Inflammatory macrophage treated with lipopolysaccharide for 4 hours (primary cell): ENCODE measurements around the gene ZNF90.
"Not testable (repeated sequence)": the region's sequence is repeated elsewhere in the genome, so short reads cannot be mapped to it uniquely, and the experiment has no call there.

ENCODE experiments used
- DNase-seq: peaks from one replicate; pipeline ENCODE4 v3.0.0-alpha.2; 2020

The ZNF90 gene

DNA sequence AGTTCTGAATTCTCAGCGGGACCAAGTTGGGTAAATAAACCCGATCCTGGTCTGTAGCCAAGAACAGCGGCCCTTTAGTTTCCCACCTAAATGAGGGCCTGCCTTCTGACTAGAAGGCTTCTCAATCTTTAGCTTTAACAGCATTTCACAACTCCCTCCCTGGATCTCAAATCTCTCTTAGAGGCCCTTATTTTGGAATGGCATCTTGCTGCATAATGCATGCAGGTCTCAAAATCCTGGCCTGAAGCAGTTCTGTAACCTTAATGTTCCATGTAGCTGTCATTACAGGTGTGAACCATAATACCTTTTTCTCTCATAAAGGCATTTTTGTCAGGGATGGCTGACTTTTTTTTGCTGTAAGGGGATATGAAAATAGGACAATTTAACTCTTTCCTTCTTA is 29.5 kb downstream of the ZNF90 start:
- no peak for DNase-seq

DNA sequence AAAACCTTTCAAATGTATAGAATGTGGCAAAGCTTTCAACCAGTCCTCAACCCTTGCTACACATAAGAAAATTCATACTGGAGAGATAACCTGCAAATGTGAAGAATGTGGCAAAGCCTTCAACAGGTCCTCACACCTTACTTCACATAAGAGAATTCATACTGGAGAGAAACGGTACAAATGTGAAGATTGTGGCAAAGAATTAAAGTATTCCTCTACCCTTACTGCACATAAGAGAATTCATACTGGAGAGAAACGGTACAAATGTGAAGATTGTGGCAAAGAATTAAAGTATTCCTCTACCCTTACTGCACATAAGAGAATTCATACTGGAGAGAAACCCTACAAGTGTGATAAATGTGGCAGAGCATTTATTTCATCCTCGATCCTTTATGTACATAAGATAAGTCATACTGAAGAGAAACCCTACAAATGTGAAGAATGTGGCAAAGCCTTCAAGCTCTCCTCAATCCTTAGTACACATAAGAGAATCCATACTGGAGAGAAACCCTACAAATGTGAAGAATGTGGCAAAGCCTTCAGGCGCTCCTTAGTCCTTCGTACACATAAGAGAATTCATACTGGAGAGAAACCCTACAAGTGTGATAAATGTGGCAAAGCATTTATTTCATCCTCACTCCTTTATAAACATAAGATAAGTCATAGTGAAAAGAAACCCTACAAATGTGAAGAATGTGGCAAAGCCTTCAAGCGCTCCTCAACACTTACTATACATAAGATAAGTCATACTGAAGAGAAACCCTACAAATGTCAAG is 40.5 kb downstream of the ZNF90 start:
- DNase-seq: not testable (repeated sequence)

DNA sequence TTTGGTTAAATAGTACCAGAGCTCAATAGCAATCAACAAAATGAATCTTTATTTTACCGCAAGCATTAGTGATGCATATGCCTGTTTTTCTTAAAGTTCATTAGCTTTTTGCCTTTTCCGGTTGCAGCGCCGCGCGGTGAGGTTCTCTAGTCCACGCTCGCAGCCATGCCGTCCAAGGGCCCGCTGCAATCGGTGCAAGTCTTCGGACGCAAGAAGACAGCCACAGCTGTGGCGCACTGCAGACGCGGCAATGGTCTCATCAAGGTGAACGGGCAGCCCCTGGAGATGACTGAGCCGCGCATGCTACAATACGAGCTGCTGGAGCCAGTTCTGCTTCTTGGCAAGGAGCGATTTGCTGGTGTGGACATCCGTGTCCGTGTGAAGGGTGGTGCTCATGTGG is 47.1 kb downstream of the ZNF90 start:
- no peak for DNase-seq

DNA sequence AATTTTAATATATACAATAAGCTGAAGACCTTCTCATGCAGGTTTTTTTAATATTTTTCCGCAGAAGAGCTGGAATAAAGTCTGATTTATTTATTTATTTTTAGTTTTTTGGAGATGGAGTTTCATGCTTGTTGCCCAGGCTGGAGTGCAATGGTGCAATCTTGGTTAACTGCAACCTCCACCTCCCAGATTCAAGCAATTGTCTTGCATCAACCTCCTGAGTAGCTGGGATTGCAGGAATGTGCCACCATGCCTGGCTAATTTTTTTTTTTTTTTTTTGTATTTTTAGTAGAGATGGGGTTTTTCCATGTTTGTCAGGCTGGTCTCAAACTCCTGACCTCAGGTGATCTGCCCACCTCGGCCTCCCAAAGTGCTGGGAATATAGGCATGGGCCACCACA is 55.1 kb downstream of the ZNF90 start:
- DNase-seq: not testable (repeated sequence)

DNA sequence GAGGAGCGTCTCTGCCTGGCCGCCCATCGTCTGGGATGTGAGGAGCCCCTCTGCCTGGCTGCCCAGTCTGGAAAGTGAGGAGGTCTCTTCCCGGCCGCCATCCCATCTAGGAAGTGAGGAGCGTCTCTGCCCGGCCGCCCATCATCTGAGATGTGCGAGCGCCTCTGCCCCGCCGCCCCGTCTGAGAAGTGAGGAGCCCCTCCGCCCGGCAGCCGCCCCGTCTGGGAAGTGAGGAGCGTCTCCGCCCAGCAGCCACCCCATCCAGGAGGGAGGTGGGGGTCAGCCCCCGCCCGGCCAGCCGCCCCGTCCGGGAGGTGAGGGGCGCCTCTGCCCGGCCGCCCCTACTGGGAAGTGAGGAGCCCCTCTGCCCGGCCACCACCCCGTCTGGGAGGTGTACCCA is 59.9 kb downstream of the ZNF90 start:
- not testable (repeated sequence) for DNase-seq

DNA sequence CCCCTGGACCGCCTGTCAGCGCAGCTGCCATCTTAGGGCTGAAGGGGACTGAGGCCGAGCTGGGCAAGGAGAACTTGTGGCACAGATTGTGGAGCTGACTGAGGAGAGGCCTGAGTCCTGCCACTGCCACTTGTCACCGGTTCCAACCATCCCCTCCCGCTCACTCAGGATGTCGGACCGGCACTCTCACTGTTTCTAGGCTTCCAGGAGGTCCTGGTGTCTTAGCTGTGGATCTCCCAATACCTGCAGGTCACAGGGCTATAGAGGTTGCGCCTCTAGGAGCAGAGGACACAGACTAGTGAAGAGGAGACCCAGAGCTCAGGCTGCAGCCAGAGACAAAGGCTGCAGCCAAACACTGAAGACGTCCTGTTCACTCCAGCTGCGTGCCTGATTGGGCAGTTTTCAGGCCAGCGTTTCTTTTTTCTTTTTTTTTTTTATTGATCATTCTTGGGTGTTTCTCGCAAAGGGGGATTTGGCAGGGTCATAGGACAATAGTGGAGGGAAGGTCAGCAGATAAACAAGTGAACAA is 73.9 kb downstream of the ZNF90 start:
- no peak for DNase-seq

DNA sequence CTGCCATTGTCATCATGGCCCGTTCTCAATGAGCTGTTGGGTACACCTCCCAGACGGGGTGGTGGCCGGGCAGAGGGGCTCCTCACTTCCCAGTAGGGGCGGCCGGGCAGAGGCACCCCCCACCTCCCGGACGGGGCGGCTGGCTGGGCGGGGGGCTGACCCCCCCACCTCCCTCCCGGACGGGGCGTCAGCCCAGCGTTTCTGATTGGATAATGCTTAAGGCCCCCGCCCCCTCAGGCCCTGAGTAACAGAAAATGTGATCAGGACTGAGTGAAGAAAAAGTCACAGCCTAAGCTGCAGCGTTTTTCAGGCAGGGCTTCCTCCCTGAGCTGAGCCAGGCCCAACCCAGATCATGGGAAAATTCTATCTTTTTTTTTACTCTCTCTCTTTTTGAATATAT is 74.7 kb downstream of the ZNF90 start:
- DNase-seq: not testable (repeated sequence)

DNA sequence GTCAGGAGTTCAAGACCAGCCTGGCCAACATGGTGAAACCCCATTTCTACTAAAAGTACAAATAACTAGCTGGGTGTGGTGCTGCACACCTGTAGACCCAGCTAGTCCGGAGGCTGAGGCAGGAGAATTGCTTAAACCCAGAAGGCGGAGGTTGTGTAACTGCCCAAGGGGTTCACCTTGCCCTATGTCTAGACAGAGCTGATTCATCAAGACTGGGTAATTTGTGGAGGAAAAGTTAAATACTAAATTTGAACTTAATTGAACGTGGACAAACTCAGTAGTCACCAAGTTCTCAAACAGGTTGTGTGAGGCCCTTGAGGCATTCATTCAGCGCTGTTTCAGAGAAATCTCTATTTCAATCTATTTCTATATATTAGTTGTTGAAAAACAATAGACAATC is 75.5 kb downstream of the ZNF90 start:
- no peak for DNase-seq

DNA sequence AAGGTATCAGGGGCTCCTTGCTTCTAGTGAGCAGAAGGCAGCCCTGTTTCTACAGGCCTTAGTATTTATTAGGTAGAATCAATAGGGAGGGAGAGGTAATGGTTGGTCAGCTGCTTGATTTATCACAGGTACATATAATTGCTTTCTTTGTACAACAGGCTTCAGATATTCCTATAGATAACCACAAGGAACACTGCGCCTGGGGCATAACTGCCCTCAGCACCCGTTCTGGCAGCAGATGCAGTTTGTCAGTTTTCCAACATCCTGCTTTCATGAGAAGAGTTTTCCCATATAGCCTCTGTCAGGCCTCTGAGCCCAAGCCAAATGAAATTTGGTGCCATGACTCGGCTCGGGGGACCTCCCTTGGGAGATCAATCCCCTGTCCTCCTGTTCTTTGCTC is 76.8 kb downstream of the ZNF90 start:
- no peak for DNase-seq

DNA sequence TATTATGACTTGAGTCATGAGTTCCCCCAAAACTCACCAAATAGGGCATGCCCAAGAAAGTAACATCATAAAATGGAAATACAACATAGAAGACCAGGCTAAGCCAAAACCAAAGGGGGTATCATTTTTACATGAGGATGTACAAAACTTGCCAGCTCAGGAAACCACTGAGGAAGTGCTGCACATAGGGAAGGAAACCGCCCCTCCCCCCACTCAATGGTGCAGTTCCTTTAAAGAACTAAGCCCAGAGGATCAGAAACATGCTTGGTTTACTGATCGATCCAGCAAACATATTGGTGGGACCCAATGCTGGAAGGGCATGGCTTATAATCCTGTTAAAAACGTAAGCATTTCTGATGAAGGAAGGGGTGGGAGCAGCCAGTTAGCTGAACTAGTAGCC is 85.0 kb downstream of the ZNF90 start:
- DNase-seq: no peak

DNA sequence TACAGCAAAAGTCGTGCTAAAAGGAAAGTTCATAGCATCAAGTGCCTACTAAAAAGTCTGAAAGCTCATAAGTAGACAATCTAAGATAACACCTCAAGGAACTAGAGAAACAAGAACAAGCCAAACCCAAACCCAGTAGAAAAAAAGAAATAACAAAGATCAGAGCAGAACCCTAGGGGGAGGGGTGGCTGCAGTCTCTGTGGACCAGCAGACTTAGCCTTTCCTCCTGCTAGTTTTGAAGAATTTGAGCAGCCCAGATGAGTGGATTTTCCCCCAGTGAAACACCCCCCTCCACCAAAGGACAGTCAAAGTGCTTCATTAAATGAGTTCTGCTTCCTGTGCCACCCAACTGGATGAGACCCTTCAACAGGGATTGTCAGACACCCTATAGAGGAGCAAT is 86.7 kb downstream of the ZNF90 start:
- no peak for DNase-seq

DNA sequence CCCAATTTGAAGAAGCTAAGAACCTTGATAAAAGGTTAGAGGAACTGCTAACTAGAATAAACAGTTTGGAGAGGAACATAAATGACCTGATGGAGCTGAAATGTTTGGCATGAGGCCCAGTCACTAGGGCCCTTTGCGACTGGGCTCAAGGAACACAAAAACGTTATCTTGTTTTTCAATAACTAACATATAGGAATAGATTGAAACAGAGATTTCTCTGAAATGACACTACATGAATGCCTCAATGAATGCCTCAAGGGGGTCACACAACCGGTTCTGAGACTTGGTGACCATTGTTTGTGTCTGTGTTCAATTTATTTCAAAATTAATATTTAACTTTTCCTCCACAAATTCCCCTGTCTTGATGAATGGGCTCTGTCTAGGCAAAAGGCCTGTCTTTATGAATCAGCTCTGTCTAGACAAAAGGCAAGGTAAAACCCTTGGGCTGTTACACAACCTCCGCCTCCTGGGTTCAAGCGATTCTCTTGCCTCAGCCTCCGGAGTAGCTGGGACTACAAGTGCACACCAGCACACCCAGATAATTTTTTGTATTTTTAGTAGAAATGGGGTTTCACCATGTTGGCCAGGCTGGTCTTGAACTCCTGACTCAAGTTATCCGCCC is 88.3 kb downstream of the ZNF90 start:
- no peak for DNase-seq

DNA sequence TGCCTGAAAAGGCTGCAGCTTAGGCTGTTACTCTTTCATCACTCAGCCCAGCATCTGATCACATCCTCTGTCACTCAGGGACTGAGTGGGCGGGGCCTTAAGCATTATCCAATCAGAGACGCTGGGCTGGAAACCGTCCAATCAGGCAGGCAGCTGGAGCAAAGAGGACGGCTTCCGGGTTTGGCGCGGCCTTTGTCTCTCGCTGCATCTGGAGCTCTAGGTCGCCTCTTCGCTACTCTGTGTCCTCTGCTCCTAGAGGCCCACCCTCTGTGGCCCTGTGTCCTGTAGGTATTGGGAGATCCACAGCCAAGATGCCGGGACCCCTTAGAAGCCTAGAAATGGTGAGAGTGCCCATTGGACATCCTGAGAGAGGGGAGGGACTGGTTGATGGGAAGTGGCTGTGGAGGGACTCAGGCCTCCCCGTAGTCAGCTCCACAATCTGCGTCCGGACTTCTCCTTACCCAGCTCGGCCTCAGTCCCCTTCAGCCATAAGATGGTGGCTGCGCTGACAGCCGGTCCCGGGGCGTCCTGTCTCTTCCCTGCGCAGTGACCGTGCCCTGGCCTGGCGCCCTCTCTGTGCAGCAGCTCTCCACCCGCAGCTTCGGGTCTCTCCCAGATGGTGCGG is 89.3 kb downstream of the ZNF90 start, which contains the start of gene ZNF486:
TSS of gene ZNF486 (plus strand) at position 195 of the 625 bp plus-strand sequence. CDS start at position 312, 117 bp downstream.
- peak; percentile 89 for DNase-seq

DNA sequence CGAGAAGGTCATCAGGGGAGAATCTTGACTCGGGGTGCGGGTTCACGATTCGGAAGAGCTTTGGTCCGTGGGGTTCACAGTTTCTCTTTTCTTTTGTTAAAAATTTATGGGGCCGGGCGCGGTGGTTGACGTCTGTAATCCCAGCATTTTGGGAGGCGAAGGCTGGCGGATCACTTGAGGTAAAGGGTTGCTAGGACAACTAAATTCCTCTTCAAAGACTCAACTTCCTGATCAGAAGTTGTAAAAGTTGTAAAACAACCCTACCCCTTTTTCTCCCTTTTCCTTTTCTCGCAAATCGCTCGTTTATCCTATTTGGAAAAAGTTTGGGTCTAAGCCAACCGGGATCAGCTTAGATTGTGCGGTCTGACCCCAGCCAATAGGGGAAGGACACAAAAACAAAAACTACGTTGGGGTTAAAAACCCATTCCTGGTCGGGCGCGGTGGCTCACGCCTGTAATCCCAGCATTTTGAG is 89.9 kb downstream of the ZNF90 start:
- no peak for DNase-seq
